Retina (tissue), 1 donor: Measurements from ENCODE around the gene IL1RAPL2.
A peak's percentile ranks its signal among the peaks of the same experiment; 100 is the strongest.
"Not testable (repeated sequence)": the region's sequence is repeated elsewhere in the genome, so short reads cannot be mapped to it uniquely, and the experiment has no call there.

Source experiments
- DNase-seq: peaks from one replicate; pipeline ENCODE4 v3.0.0-alpha.2; 2016

Gene IL1RAPL2

DNA sequence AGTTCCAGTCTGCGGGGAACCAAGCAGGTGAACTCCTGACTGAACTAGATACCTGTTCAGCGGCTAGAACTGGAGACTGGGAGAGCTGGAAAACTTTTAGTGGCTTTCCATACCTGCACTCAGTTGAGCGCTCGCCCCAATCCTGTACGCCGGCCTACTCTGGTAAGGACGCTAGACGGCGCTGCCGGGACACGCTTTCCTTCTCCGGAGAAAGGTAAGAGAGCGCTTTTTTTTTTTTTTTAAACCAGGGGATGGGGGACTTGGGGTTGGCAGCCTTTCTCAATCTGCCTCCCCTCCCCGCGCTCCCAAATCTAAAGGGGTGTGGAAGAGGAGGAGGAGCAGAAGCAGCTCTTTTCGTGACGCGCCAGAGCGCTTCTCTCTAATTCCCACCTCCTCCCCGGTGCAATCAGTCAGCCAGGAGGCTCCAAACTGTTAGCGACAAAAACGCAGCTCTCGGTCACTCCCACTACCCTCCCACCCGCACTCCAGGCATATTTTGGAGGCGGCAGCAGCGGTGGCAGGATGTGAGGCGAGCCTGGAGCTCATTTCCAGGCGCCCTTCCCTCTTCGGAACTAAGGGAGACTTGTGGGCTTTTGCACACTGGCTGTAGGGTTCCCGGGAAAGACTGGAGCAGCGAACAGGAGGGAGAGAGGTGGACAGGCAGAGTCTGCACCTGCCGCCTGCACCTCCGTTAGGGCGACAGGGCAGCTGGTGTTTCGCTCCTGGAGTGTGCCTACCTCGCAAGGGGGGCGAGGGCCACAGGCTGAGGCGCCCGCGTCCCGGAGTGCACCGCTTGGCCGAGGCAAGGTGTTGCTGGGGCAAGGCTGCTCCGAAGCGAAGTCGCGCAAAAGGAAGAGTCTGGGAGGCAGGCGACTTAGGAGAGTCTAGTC lies at the start of gene IL1RAPL2:
TSS of gene IL1RAPL2 (plus strand) at position 409 of the 890 bp plus-strand sequence.
- DNase-seq, result peak; percentile 69

GRCh38 chrX:104522386-104522785 lies 43.6 kb upstream of the IL1RAPL2 start:
- no peak for DNase-seq

- no peak for DNase-seq
Observed at GRCh38 chrX:104523858-104524257, 42.1 kb upstream of the IL1RAPL2 start.

- DNase-seq, result no peak
Observed at GRCh38 chrX:104539081-104539480, 26.9 kb upstream of the IL1RAPL2 start.

- DNase-seq, result not testable (repeated sequence)
Observed at GRCh38 chrX:104542447-104542846, 23.6 kb upstream of the IL1RAPL2 start.

GRCh38 chrX:104564335-104564734 lies 1.7 kb upstream of the IL1RAPL2 start:
- no peak for DNase-seq

GRCh38 chrX:104564921-104565703 lies 887 bp upstream of the IL1RAPL2 start:
- peak; percentile 23 for DNase-seq

DNA sequence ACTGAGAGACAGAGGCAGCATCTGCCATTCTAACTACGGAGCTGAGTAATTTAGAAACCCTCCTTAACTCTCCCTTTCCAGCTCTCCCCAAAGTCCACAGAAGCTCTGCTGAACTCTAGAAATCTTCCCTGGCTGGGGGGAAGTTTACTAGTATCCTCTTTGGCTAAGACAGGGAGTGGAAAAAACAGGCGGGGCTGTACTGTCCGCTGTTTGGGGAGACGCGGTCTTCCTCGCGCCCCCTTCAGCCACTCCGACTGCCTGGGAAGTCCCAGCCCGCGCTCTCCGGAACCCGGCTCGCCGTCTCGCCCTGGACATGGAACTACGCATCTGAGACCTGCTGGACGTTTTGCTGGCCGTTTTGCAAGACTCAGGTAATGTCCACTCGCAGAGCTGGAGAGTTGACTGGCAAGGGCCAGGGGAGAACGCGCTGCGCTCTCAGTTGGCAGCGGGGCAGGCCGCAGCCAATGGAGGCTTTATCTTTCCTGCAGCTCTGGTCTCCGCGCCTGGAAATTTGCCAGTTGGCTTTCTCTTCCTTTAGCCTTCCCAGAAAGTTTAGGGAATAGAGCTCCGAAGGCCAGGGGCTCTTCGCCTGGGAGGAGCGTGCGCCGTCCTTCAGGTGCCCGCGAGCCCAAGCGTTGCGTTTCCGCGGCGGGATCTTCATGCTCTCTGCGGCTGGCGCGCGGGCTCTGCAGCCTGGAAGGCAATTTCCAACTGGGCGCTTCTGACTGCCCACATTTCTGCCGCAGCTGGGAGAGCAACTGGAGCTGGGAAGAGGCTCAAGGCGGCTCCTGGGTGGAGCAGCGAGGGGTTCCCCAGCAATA lies 892 bp downstream of the IL1RAPL2 start:
- peak; percentile 57 for DNase-seq

- DNase-seq, result no peak
Observed at GRCh38 chrX:104567506-104567905, 1.5 kb downstream of the IL1RAPL2 start.

- peak; percentile 19 for DNase-seq
Observed at GRCh38 chrX:104568304-104568915, 2.4 kb downstream of the IL1RAPL2 start.

DNA sequence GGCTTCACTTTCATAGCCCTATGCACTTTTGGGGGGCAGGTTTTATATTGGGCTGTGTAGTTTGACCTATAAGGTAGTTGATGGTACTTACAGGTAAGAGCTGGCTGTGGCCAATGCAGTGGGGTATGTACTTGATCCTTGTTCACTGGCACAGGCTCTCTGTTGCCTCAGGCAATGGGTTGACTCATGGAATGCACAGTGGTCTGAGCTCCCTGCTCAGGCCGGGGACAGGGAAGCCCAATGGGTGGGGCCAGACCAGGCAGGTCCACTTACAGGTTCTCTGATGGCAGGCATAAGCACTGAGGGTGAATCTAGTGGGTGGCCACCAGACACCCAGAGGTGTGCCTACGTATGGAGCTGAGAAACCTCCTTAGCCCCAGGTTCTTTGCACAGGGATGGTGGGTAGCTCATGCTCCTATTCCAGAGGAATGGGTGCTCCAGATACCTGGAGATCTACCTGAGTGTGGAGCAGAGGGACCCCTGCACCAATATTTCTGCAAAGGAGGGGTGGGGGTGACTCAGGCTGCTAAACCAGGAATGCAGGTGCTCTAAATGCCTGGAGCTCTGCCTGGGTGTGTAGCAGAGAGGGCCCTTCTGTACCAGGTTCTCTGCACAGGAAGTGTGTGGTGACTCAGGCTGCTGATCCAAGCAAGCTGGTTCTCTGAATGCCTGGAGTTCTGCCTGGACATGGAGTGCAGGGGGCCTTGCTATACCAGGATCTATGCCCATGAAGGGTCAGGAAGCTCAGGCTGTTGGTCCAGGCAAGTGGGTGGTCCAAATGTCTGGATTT lies 52.3 kb downstream of the IL1RAPL2 start:
- DNase-seq, result no peak

- DNase-seq, result no peak
Observed at GRCh38 chrX:104621781-104622180, 55.8 kb downstream of the IL1RAPL2 start.

- DNase-seq, result no peak
Observed at GRCh38 chrX:104641176-104641575, 75.2 kb downstream of the IL1RAPL2 start.

DNA sequence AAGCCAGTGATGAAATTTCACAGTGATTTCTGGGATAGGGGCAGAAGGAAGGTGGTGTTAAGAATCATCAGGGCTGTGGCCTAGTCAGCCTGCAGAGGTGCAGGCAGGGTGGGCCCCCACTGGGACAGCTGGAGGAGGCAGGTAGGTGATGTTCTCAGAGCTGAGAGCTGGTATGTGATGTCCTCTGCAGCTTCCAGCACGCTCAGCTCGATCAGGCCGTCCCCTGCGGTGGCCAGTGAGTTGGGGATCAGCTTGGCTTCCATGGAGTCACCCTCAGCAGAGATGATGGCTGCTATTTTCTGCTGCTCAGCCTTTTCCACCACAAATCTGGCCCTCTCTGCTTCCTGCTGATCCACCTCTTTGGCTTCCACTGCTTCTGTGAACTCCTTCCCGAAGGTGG lies 81.1 kb downstream of the IL1RAPL2 start:
- no peak for DNase-seq

DNA sequence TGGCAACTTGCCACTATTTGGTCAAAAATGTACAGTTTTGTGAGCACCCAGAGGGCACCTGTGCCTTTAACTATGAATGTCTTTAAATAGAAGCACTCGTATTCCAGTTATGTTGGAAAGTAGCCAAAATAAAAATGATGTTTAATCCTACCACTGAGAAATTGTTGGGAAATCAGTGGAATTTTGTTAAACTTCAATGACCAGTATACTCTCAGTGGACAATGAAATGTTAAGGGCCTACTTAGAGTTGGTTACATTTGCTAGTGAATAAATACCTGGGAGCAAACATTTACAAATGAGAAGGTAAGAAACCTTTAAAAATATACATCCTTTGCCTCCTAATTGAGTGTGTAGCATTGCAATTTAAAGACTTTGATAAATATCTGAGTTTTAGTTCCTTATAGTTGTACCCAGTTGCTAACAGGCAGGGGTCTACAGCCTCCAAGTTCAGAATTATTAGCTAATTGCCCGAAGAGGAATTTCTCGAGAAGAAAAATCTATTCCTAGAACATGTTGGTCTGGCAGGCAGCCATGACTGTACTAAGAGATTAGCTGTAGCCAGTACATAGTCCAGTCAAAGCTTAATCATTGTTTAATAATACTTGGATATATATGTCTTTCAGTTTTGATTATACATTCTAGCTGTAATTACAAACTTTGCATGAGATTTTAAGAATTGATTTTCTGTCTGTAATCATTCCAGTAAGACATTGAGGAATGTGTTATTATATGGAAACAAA lies 93.2 kb downstream of the IL1RAPL2 start:
- DNase-seq, result no peak

DNA sequence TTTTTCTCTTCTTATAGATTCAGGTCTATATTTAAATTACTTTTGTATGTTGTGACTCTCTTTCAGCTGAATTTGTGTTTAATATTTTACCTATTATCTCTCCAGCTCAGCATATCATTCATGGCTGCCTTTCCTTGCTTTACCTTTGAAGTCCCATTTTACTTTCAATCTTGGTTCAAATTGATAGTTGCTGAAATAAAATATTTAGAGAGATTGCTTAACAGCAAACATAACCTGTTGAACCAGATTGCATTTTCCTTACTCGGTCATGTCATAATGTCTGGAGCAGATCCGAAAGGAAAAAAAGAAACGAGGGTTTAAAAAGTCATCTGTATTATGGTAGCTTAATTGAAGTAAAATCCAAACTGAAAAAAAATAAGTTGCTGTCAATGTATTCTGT lies 94.1 kb downstream of the IL1RAPL2 start:
- DNase-seq, result no peak

- DNase-seq, result no peak
Observed at GRCh38 chrX:104662694-104663093, 96.7 kb downstream of the IL1RAPL2 start.

DNA sequence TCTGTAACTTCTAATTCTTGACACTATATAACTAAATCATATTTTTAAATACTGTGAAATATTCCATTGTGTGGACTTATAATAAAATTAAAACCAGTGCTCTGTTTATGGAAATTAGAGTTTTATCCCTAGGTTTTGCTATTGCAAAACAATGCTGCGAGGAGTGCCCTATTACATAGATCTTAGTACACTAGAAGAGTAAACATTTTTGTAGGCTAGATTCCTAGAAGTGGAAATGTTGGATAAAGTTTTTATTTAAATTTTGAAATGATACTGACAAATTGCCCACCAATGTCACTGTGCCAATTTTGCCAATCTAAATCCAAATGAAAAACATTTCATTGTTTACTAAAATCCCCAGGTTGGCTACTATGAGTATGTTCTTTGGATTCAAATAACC lies 99.7 kb downstream of the IL1RAPL2 start:
- no peak for DNase-seq

DNA sequence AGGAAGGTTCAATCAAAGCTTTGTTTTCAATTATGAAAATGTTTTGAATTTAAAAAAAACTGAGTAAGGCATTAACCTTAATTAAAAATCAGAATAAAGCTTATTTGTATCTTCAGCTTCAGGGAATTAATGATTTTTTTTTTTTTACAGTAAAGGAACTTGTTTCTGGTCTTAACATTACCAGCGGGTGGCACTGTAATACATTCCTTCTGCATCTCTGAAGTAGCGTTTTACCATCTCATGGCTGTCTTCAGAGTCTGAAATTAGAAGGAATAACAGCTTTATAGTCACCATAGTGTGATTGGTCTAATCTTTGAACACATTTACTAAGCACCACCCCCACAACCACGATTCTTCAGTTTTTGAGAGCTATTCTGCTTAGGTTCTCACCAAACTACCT lies 102.6 kb downstream of the IL1RAPL2 start:
- no peak for DNase-seq

- no peak for DNase-seq
Observed at GRCh38 chrX:104669063-104669462, 103.1 kb downstream of the IL1RAPL2 start.

GRCh38 chrX:104670051-104670450 lies 104.1 kb downstream of the IL1RAPL2 start:
- no peak for DNase-seq
